Adrenal gland (tissue), 12 donors: ENCODE results near the gene CAPN11. TPM values are rescaled to one million over a fixed set of nuclear protein-coding genes. Genes with fewer than 3 reads are reported as not detected.
A peak's percentile ranks its signal among the peaks of the same experiment; 100 is the strongest.
"Not testable (repeated sequence)": the region's sequence is repeated elsewhere in the genome, so short reads cannot be mapped to it uniquely, and the experiment has no call there.

Source experiments
- DNase-seq, 7 donors: peaks; one replicate each; pipeline ENCODE4 v3.0.0-alpha.2; 2019 to 2020
- H3K27ac ChIP-seq, 5 donors: fragments of 200-600 bp; sonication (generic) in 4 of 5; 1 replicate in 3 of 5; 2 replicates in 2 of 5; pipeline versions ENCODE4 v1.5.1 to v1.8.0; 2016 to 2020; ENCODE audit warnings: mild to moderate bottlenecking in 1 of 5
- H3K27me3 ChIP-seq: fragments of 200-600 bp; 2 replicates; pipeline ENCODE4 v1.8.0; 2021
- H3K36me3 ChIP-seq, 2 donors: fragments of 200-600 bp; replicated peaks in 1 of 2; 1 replicate in 1 of 2; 2 replicates in 1 of 2; pipeline versions ENCODE4 v1.5.1 to v1.8.0; 2018 to 2022
- H3K4me1 ChIP-seq, 2 donors: fragments of 200-600 bp; replicated peaks in 1 of 2; 1 replicate in 1 of 2; 2 replicates in 1 of 2; pipeline versions ENCODE4 v1.5.1 to v1.8.0; 2018 to 2021
- H3K4me3 ChIP-seq, 4 donors: fragments of 200-600 bp; sonication (generic) in 3 of 4; one replicate each; pipeline ENCODE4 v1.5.1; 2016 to 2018
- H3K9me3 ChIP-seq, 3 donors: fragments of 200-600 bp; sonication (generic) in 1 of 3; replicated peaks in 1 of 3; 1 replicate in 2 of 3; 2 replicates in 1 of 3; pipeline versions ENCODE4 v1.5.1 to v1.8.0; 2016 to 2021
- CTCF ChIP-seq, 6 experiments: fragments of 450-650 bp in 4 of 6; fragments of 200-600 bp in 2 of 6; sonication (generic) in 1 of 6; IDR thresholded peaks; 1 replicate in 5 of 6; 2 replicates in 1 of 6; pipeline versions ENCODE4 v1.5.1 to v1.8.0; 2016 to 2021; ENCODE audit warnings: antibody characterized with exemption in 6 of 6, mild to moderate bottlenecking in 2 of 6, moderate library complexity in 1 of 6
- POLR2A ChIP-seq, 2 donors: fragments of 450-650 bp; IDR thresholded peaks; one replicate each; pipeline ENCODE4 v1.6.1; 2017; ENCODE audit warnings: antibody characterized with exemption in 2 of 2, mild to moderate bottlenecking in 2 of 2, moderate library complexity in 1 of 2
- WGBS, 4 donors: extraction: QIAGEN DNeasy Blood & Tissue Kit in 2 of 4; methylation state at CpG; one replicate each; pipeline versions ENCODE4 v1.1.5 to v1.1.7; 2013 to 2017; 5-methylcytosine and 5-hydroxymethylcytosine counted together
- intact Hi-C, 2 donors: fragments of 100-400 bp; cut with DNase I; formaldehyde crosslinking; loops; one replicate each; pipeline versions ENCODE4 v1.14.1 to v1.15.0; 2022 to 2023
- polyA plus RNA-seq, 3 donors: library from polyadenylated mRNA; stranded (reverse); fragments of 200-250 nt in 2 of 3; fragments of 350-450 nt in 1 of 3; fragmentation: Illumina TruSeq in 1 of 3; extraction: RNeasy Lipid Tissue Mini Kit (QIAGEN cat#74804) in 1 of 3; gene quantifications; one replicate each; pipeline ENCODE4 v1.2.3, GENCODE V29; 2013 to 2014
- total RNA-seq, 9 donors: library from RNA; depleted of rRNA in 4 of 9; stranded (reverse); fragments of >200 nt in 4 of 9; fragments of 120-200 nt in 1 of 9; fragmentation: NEBNext Ultra II Directional in 1 of 9; extraction: Animal tissue kit (Norgen Biotek cat#: 25700) in 1 of 9; gene quantifications; one replicate each; pipeline versions ENCODE4 v1.1.0 to v1.2.4, GENCODE V29; 2013 to 2023
- donor health status: healthy with polysubstance abuse.
- donor health status: Bipolar disorder and iron deficiency.
- donor health status: DM: yes; HTN: yes; CAD: no.
- donor health status: DM: no; HTN: no; CAD: no.
- donor health status: DM: no; HTN: no; CAD: no.
- donor health status: DM: yes; HTN: yes; CAD: no.

CAPN11 gene
- total and polyA plus RNA-seq, 12 donors, result 0.14 to 2.4 (median 0.98) TPM; not detected in 2

- H3K4me1 ChIP-seq, result no peaks in the 10 kb centered on the region
- no peaks in the 10 kb centered on the region for H3K9me3 ChIP-seq
- peak in 4 of 7 donors; percentile 44 to 65 (median 49) for DNase-seq
- no peaks in the 10 kb centered on the region for H3K27me3 ChIP-seq
- 34 to 48% (median 41%) methylated on average over 2 of the region's 2 CpGs for WGBS, 4 donors
- intact Hi-C loops, result no loop called here
- no peak for TF ChIP-seq POLR2A (IDR thresholded peaks at IDR 0.05)
- no peak for TF ChIP-seq CTCF (IDR thresholded peaks at IDR 0.05)
- no peak overlapping the region for H3K27ac ChIP-seq
- no peaks in the 10 kb centered on the region for H3K36me3 ChIP-seq
- H3K4me3 ChIP-seq, result no peak overlapping the region
Observed at GRCh38 chr6:44189257-44189656, 30.6 kb downstream of the CAPN11 start.

- H3K36me3 ChIP-seq, result no peaks in the 10 kb centered on the region
- H3K9me3 ChIP-seq, result no peaks in the 10 kb centered on the region
- H3K4me3 ChIP-seq, result no peak overlapping the region
- no peak overlapping the region for H3K27ac ChIP-seq
- intact Hi-C loops, result no loop called here
- H3K4me1 ChIP-seq, result no peaks in the 10 kb centered on the region
- no peaks in the 10 kb centered on the region for H3K27me3 ChIP-seq
- DNase-seq, result no peak
- TF ChIP-seq CTCF (IDR thresholded peaks at IDR 0.05), result no peak
- TF ChIP-seq POLR2A (IDR thresholded peaks at IDR 0.05), result no peak
- 34 to 47% (median 44%) methylated on average over 2 of the region's 2 CpGs for WGBS, 4 donors
Observed at GRCh38 chr6:44190715-44191114, 32.1 kb downstream of the CAPN11 start.

GRCh38 chr6:44192428-44193041 is 33.9 kb downstream of the CAPN11 start:
- no peaks in the 10 kb centered on the region for H3K9me3 ChIP-seq
- no peaks in the 10 kb centered on the region for H3K36me3 ChIP-seq
- no peak for TF ChIP-seq POLR2A (IDR thresholded peaks at IDR 0.05)
- no peaks in the 10 kb centered on the region for H3K27me3 ChIP-seq
- H3K27ac ChIP-seq, result peak overlapping the region in 1 of 5 donors; percentile 26
- no peak for DNase-seq
- H3K4me3 ChIP-seq, result peak overlapping the region in 1 of 4 donors; percentile 12
- intact Hi-C loops, result no loop called here
- no peaks in the 10 kb centered on the region for H3K4me1 ChIP-seq
- 51 to 67% (median 63%) methylated on average over 10 of the region's 10 CpGs for WGBS, 4 donors

- H3K27ac ChIP-seq, result no peak overlapping the region
- 81 to 88% (median 86%) methylated on average over 8 of the region's 8 CpGs for WGBS, 4 donors
- no peak for DNase-seq
- no peaks in the 10 kb centered on the region for H3K27me3 ChIP-seq
- TF ChIP-seq CTCF (IDR thresholded peaks at IDR 0.05) (no peak), POLR2A (IDR thresholded peaks at IDR 0.05) (no peak)
- intact Hi-C loops, result no loop called here
- H3K36me3 ChIP-seq, result no peaks in the 10 kb centered on the region
- H3K4me3 ChIP-seq, result no peak overlapping the region
- no peaks in the 10 kb centered on the region for H3K4me1 ChIP-seq
- no peaks in the 10 kb centered on the region for H3K9me3 ChIP-seq
Observed at GRCh38 chr6:44193307-44193910, 34.8 kb downstream of the CAPN11 start.

DNA sequence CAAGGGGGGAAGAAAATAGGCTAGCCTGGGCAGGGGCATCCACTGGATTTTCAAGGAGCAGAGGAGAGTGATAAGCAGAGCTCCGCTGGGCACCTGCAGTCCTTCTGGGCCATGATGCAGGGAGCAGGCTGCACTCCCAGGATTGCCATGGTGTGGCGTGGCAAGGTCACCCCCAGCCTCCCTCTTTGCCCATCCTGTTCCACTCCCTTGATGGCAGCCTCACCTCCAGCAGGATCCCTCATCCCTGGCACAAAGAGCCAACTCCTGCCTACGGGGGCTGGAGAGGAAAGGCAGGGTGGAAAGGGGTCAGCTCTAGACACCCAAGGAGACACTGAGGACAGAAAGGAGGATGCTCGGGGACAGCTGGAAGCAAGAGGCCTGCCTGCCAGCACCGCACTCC is 35.7 kb downstream of the CAPN11 start:
- WGBS, 4 donors, result 83 to 93% (median 89%) methylated on average over 3 to 5 of the region's 5 CpGs
- Histone ChIP-seq H3K4me3 (no peak overlapping the region), H3K36me3 (no peaks in the 10 kb centered on the region), H3K27me3 (no peaks in the 10 kb centered on the region), H3K4me1 (no peaks in the 10 kb centered on the region), H3K27ac (no peak overlapping the region), H3K9me3 (no peaks in the 10 kb centered on the region)
- no peak for DNase-seq
- intact Hi-C loops, result no loop called here
- no peak for TF ChIP-seq POLR2A (IDR thresholded peaks at IDR 0.05)
- TF ChIP-seq CTCF (IDR thresholded peaks at IDR 0.05), result no peak

DNA sequence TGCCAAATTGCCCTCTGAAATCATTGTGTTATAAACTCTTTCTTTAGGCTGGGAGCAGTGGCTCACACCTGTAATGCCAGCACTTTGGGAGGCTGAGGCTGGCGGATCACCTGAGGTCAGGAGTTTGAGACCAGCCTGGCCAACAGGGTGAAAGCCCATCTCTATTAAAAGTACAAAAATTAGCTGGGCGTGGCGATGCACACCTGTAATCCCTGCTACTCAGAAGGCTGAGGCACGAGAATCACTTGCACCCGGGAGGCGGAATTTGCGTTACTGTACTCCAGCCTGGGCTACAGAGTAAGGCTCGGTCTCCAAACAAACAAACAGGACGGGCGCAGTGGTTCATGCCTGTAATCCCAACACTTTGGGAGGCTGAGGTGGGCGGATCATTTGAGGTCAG is 37.7 kb downstream of the CAPN11 start:
- H3K4me1 ChIP-seq, H3K9me3 ChIP-seq, H3K27ac ChIP-seq, H3K4me3 ChIP-seq, H3K36me3 ChIP-seq, intact Hi-C loops, DNase-seq, H3K27me3 ChIP-seq: not testable (repeated sequence)
- 82 to 96% (median 94%) methylated on average over 3 to 11 of the region's 11 CpGs for WGBS, 4 donors
